Nephron progenitor cell (in vitro differentiated cells): ENCODE data around the gene TCTN3.
"Not testable (repeated sequence)": the region's sequence is repeated elsewhere in the genome, so short reads cannot be mapped to it uniquely, and the experiment has no call there.

ENCODE experiments used
- DNase-seq: peaks from one replicate; pipeline ENCODE4 v3.0.0; 2021
- H3K27ac Mint-ChIP-seq: 2 replicates; pipeline ENCODE4 v1.8.0; 2021; ENCODE audit warnings: mild to moderate bottlenecking, moderate library complexity, mixed read lengths
- H3K27me3 Mint-ChIP-seq: 2 replicates; pipeline ENCODE4 v1.8.0; 2021; ENCODE audit warnings: mild to moderate bottlenecking, low read depth, mixed read lengths; ENCODE audit not compliant: poor library complexity
- H3K36me3 Mint-ChIP-seq: 2 replicates; pipeline ENCODE4 v1.8.0; 2021; ENCODE audit warnings: low read depth, mixed read lengths
- H3K4me1 Mint-ChIP-seq: 2 replicates; pipeline ENCODE4 v1.8.0; 2021; ENCODE audit warnings: mixed read lengths
- H3K4me3 Mint-ChIP-seq: 2 replicates; pipeline ENCODE4 v1.8.0; 2021; ENCODE audit warnings: mild to moderate bottlenecking, moderate library complexity, mixed read lengths
- H3K9me3 Mint-ChIP-seq: 2 replicates; pipeline ENCODE4 v1.8.0; 2021; ENCODE audit warnings: mild to moderate bottlenecking, moderate library complexity, mixed read lengths
- TF ChIP-seq, protein P1 (sequence below): fragments of 200-600 bp; sonication (generic); IDR thresholded peaks from 2 replicates; pipeline ENCODE4 v1.5.0; 2021; ENCODE audit warnings: antibody characterized with exemption

Gene TCTN3

DNA sequence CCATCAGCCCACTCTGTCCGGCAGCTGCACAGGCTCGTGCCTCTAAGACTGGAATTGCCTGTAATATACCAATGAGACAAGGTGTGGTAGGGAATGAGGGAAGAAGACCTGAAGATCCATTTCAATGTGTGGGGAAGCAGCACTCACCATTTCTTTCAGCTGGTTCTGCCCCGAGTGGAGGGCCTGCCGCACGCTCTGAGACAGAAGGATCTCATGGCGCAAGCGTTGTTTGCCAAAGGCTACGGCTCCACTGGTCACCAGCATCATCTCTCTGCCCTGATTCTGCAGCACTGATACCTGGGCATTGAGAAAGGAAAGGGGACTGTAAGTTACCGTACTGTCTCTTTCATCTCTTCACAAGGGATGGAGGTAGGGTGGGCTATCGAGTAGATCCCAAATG, 56.6 kb downstream of the TCTN3 start:
- H3K4me3 Mint-ChIP-seq: no peak overlapping the region
- TF ChIP-seq, protein P1, sequence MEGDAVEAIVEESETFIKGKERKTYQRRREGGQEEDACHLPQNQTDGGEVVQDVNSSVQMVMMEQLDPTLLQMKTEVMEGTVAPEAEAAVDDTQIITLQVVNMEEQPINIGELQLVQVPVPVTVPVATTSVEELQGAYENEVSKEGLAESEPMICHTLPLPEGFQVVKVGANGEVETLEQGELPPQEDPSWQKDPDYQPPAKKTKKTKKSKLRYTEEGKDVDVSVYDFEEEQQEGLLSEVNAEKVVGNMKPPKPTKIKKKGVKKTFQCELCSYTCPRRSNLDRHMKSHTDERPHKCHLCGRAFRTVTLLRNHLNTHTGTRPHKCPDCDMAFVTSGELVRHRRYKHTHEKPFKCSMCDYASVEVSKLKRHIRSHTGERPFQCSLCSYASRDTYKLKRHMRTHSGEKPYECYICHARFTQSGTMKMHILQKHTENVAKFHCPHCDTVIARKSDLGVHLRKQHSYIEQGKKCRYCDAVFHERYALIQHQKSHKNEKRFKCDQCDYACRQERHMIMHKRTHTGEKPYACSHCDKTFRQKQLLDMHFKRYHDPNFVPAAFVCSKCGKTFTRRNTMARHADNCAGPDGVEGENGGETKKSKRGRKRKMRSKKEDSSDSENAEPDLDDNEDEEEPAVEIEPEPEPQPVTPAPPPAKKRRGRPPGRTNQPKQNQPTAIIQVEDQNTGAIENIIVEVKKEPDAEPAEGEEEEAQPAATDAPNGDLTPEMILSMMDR: no peak
- peaks cover 82% of the 10 kb centered on the region for H3K36me3 Mint-ChIP-seq
- no peak for DNase-seq
- H3K27me3 Mint-ChIP-seq: no peaks in the 10 kb centered on the region
- H3K4me1 Mint-ChIP-seq: no peaks in the 10 kb centered on the region
- no peak overlapping the region for H3K27ac Mint-ChIP-seq
- H3K9me3 Mint-ChIP-seq: no peaks in the 10 kb centered on the region

GRCh38 chr10:95635319-95635733, 58.4 kb downstream of the TCTN3 start:
- H3K36me3 Mint-ChIP-seq: peaks cover 82% of the 10 kb centered on the region
- no peaks in the 10 kb centered on the region for H3K9me3 Mint-ChIP-seq
- no peak overlapping the region for H3K4me3 Mint-ChIP-seq
- peak overlapping the region; percentile 1 for H3K27ac Mint-ChIP-seq
- TF ChIP-seq, protein P1: no peak
- no peaks in the 10 kb centered on the region for H3K4me1 Mint-ChIP-seq
- DNase-seq: no peak
- H3K27me3 Mint-ChIP-seq: no peaks in the 10 kb centered on the region

DNA sequence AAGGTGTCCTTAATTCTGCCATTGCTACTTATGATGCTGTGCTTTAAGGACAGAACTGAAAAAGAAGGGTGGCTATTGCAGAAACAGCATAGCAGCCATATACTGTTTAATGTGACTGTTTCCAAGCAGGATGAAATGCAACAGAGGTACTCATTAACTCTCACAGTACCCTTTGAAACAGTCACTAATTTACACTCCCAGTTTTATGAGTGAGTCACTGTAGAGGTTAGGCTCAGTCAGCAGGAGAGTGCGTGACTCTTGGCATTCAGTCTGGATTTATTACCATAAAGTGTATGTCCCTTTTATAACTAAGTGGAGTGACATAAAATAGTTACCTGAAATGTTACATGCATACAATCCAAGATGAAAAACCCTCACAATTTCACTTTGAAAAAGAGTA, 64.9 kb downstream of the TCTN3 start:
- Mint-ChIP-seq H3K27ac (peak overlapping the region; percentile 82), H3K4me1 (peaks cover 12% of the 10 kb centered on the region), H3K36me3 (peaks cover 68% of the 10 kb centered on the region), H3K4me3 (no peak overlapping the region), H3K27me3 (no peaks in the 10 kb centered on the region), H3K9me3 (no peaks in the 10 kb centered on the region)
- TF ChIP-seq, protein P1: no peak
- no peak for DNase-seq

DNA sequence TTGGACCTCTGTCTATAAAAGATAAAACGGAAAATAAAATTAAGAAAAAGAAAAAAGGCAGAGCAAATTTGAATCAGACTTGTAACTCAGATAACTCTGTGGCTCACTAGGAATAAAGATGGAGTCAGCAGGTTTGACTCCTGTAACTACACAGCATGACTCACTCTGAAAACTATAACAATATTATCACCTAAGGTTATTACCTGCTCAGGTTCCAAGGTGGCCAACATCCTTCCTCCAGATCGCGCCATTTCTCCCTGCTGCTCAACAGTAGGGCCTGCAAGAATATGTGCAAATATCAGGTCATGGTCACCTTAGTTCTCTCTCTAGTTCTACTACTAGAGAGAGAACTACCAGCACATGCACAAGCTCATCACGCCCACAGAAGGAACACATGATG, 67.2 kb downstream of the TCTN3 start:
- no peak for DNase-seq
- Mint-ChIP-seq H3K9me3 (no peaks in the 10 kb centered on the region), H3K4me3 (no peak overlapping the region), H3K27ac (peak overlapping the region; percentile 47), H3K27me3 (no peaks in the 10 kb centered on the region), H3K4me1 (peaks cover 12% of the 10 kb centered on the region), H3K36me3 (peaks cover 52% of the 10 kb centered on the region)
- TF ChIP-seq, protein P1: no peak

GRCh38 chr10:95620415-95620814, 73.3 kb downstream of the TCTN3 start:
- not testable (repeated sequence) for H3K4me3 Mint-ChIP-seq, H3K4me1 Mint-ChIP-seq, H3K27me3 Mint-ChIP-seq, H3K27ac Mint-ChIP-seq, DNase-seq
- Mint-ChIP-seq H3K36me3 (peaks cover 63% of the 10 kb centered on the region), H3K9me3 (peaks cover 21% of the 10 kb centered on the region)

GRCh38 chr10:95618101-95618500, 75.6 kb downstream of the TCTN3 start:
- no peaks in the 10 kb centered on the region for H3K4me1 Mint-ChIP-seq
- H3K4me3 Mint-ChIP-seq: no peak overlapping the region
- H3K9me3 Mint-ChIP-seq: peaks cover 21% of the 10 kb centered on the region
- no peak for DNase-seq
- H3K27me3 Mint-ChIP-seq: no peaks in the 10 kb centered on the region
- TF ChIP-seq, protein P1: no peak
- peaks cover 73% of the 10 kb centered on the region for H3K36me3 Mint-ChIP-seq
- peak overlapping the region; percentile 17 for H3K27ac Mint-ChIP-seq
